ENCODE results near the gene S1PR5. TPM values are rescaled to one million over a fixed set of nuclear protein-coding genes. Genes with fewer than 3 reads are reported as not detected.
A peak's percentile ranks its signal among the peaks of the same experiment; 100 is the strongest.

S1PR5 gene
- total and polyA plus RNA-seq, 9 of the 15 experiments (the other 6 are each of a cell fraction or from before 2014, with no cell fraction given): 0.03 to 0.54 (median 0.35) TPM; not detected in 4

- TF ChIP-seq MCM5 (IDR thresholded peaks at IDR 0.05; ENCODE audit: low read depth) (no peak), MTA3 (IDR thresholded peaks at IDR 0.05; ENCODE audit: borderline replicate concordance) (0 out of 2 replicates have a peak, but pooled peaks have one; percentile 15), ERF (CRISPR knock-in tag; IDR thresholded peaks at IDR 0.05) (no peak), BHLHE40 (IDR thresholded peaks at IDR 0.05; ENCODE audit: low read length) (no peak; the same call in 1 of the 2 replicates), SREBF2 (CRISPR knock-in tag; IDR thresholded peaks at IDR 0.05) (no peak), ZNF561 (CRISPR knock-in tag; conservative IDR thresholded peaks at IDR 0.05) (no peak), CREBBP (IDR thresholded peaks at IDR 0.05; ENCODE audit: low read depth, low read length) (no peak), ZMIZ1 (IDR thresholded peaks at IDR 0.05; ENCODE audit: low read depth in 2 of 2, low read length in 2 of 2) (peak in 1 of 2 experiments; percentile 83; a peak in 2 of 4 replicates), ZNF318 (IDR thresholded peaks at IDR 0.05; ENCODE audit: borderline replicate concordance in 1 of 2, low read depth in 1 of 2) (no peak), ATF2 (CRISPR knock-in tag; IDR thresholded peaks at IDR 0.05) (no peak), TEAD1 (CRISPR knock-in tag; IDR thresholded peaks at IDR 0.05) (no peak), HDAC2 (IDR thresholded peaks at IDR 0.05) (peak; percentile 31; the same call in 1 of the 2 replicates), HMG20A (CRISPR knock-in tag; conservative IDR thresholded peaks at IDR 0.05) (no peak), BMI1 (IDR thresholded peaks at IDR 0.05; ENCODE audit: low read length) (no peak)
Measured at GRCh38 chr19:10543420-10544241, 26.4 kb upstream of the S1PR5 start, which contains the start of gene ATG4D (continued).

Measured in K562 (cell line).